CD14-positive monocyte (primary cell): ENCODE results near the gene KCNJ16. TPM values are rescaled to one million over a fixed set of nuclear protein-coding genes. Genes with fewer than 3 reads are reported as not detected.

Source experiments
- DNase-seq, 3 donors: peaks; one replicate each; pipeline ENCODE4 v3.0.0-alpha.2; 2011 to 2022
- H2AFZ ChIP-seq: 2 replicates; pipeline ENCODE4 v1.6.0; 2012; ENCODE audit warnings: mild to moderate bottlenecking, low read depth, low read length, inconsistent platforms; ENCODE audit not compliant: insufficient read depth, poor library complexity, severe bottlenecking
- H3K27ac ChIP-seq, 2 donors: 1 replicate in 1 of 2; 2 replicates in 1 of 2; pipeline ENCODE4 v1.5.1; 2012 to 2013; ENCODE audit warnings: low read length in 2 of 2, control low read depth in 1 of 2, inconsistent platforms in 1 of 2, low read depth in 1 of 2, mild to moderate bottlenecking in 1 of 2
- H3K27me3 ChIP-seq, 2 donors: one replicate each; pipeline versions ENCODE4 v1.6.0 to v1.6.1; 2011 to 2013; ENCODE audit warnings: low read length in 2 of 2; ENCODE audit not compliant: control insufficient read depth in 2 of 2, insufficient read depth in 2 of 2
- H3K36me3 ChIP-seq, 2 donors: replicated peaks in 1 of 2; 1 replicate in 1 of 2; 2 replicates in 1 of 2; pipeline versions ENCODE4 v1.5.1 to v1.6.1; 2012 to 2013; ENCODE audit warnings: low read length in 2 of 2, control low read depth in 1 of 2, inconsistent platforms in 1 of 2, mild to moderate bottlenecking in 1 of 2; ENCODE audit not compliant: insufficient read depth in 2 of 2, control insufficient read depth in 1 of 2
- H3K4me1 ChIP-seq, 2 donors: 1 replicate in 1 of 2; 2 replicates in 1 of 2; pipeline versions ENCODE4 v1.5.1 to v1.6.1; 2012 to 2013; ENCODE audit warnings: low read length in 2 of 2, control low read depth in 1 of 2, inconsistent platforms in 1 of 2, mild to moderate bottlenecking in 1 of 2, moderate library complexity in 1 of 2; ENCODE audit not compliant: insufficient read depth in 2 of 2, control insufficient read depth in 1 of 2
- H3K4me2 ChIP-seq: replicated peaks from 2 replicates; pipeline ENCODE3; 2012; ENCODE audit warnings: low read length, moderate library complexity, mild to moderate bottlenecking; ENCODE audit not compliant: poor library complexity, severe bottlenecking; ENCODE audit errors: extremely low read depth
- H3K4me3 ChIP-seq, 3 experiments: fragments of 200-600 bp in 1 of 3; sonication (generic) in 1 of 3; replicated peaks in 1 of 3; 1 replicate in 2 of 3; 2 replicates in 1 of 3; pipeline ENCODE4 v1.5.1; 2011 to 2013; ENCODE audit warnings: low read length in 3 of 3, mild to moderate bottlenecking in 3 of 3, control low read depth in 2 of 3, low read depth in 2 of 3, inconsistent platforms in 1 of 3, moderate library complexity in 1 of 3
- H3K79me2 ChIP-seq: 2 replicates; pipeline ENCODE4 v1.6.0; 2012; ENCODE audit warnings: mild to moderate bottlenecking, control low read depth, inconsistent platforms, low read length, moderate library complexity; ENCODE audit not compliant: insufficient read depth
- H3K9ac ChIP-seq: 2 replicates; pipeline ENCODE4 v1.6.0; 2017; ENCODE audit warnings: low read length, mild to moderate bottlenecking; ENCODE audit not compliant: insufficient read depth, poor library complexity, severe bottlenecking
- H3K9me3 ChIP-seq, 2 donors: replicated peaks in 1 of 2; 1 replicate in 1 of 2; 2 replicates in 1 of 2; pipeline versions ENCODE4 v1.5.1 to v1.6.1; 2012 to 2013; ENCODE audit warnings: low read length in 2 of 2, control low read depth in 1 of 2; ENCODE audit not compliant: control insufficient read depth in 1 of 2, insufficient read depth in 1 of 2
- H4K20me1 ChIP-seq: 2 replicates; pipeline ENCODE4 v1.6.0; 2012; ENCODE audit warnings: mild to moderate bottlenecking, low read length, control low read depth, moderate library complexity; ENCODE audit not compliant: insufficient read depth
- H3K27ac Mint-ChIP-seq, 7 donors: one replicate each; pipeline ENCODE4 v1.8.0; 2020; ENCODE audit warnings: mild to moderate bottlenecking in 7 of 7, mixed read lengths in 7 of 7, moderate library complexity in 6 of 7, inconsistent platforms in 2 of 7
- H3K27me3 Mint-ChIP-seq, 3 donors: one replicate each; pipeline ENCODE4 v1.8.0; 2021 to 2022; ENCODE audit warnings: low read depth in 3 of 3, mild to moderate bottlenecking in 3 of 3, mixed read lengths in 3 of 3, moderate library complexity in 3 of 3, inconsistent platforms in 1 of 3
- H3K36me3 Mint-ChIP-seq, 2 donors: one replicate each; pipeline ENCODE4 v1.8.0; 2020; ENCODE audit warnings: mixed read lengths in 2 of 2, inconsistent platforms in 1 of 2, mild to moderate bottlenecking in 1 of 2
- H3K4me1 Mint-ChIP-seq: one replicate; pipeline ENCODE4 v1.8.0; 2020; ENCODE audit warnings: mild to moderate bottlenecking, mixed read lengths
- H3K4me3 Mint-ChIP-seq, 2 donors: one replicate each; pipeline ENCODE4 v1.8.0; 2020; ENCODE audit warnings: mild to moderate bottlenecking in 2 of 2, mixed read lengths in 2 of 2, moderate library complexity in 1 of 2
- H3K9me3 Mint-ChIP-seq, 7 donors: one replicate each; pipeline ENCODE4 v1.8.0; 2020 to 2022; ENCODE audit warnings: mixed read lengths in 7 of 7, mild to moderate bottlenecking in 6 of 7, moderate library complexity in 6 of 7, inconsistent platforms in 2 of 7
- WGBS: methylation state at CpG from one replicate; pipeline ENCODE4 v1.1.5; 2013; ENCODE audit warnings: missing lambda C conversion rate; ENCODE audit not compliant: insufficient coverage; 5-methylcytosine and 5-hydroxymethylcytosine counted together
- intact Hi-C, 2 donors: fragments of 100-400 bp; cut with micrococcal nuclease; formaldehyde crosslinking; loops; one replicate each; pipeline versions ENCODE4 v1.15.0 to v1.15.1; 2023
- polyA plus RNA-seq, 3 donors: library from polyadenylated mRNA; depleted of rRNA in 1 of 3; unstranded in 2 of 3; stranded (reverse) in 1 of 3; fragments of 300-500 nt in 2 of 3; fragments of >200 nt in 1 of 3; fragmentation: Illumina TruSeq in 2 of 3; gene quantifications; 1 replicate in 2 of 3; 2 replicates in 1 of 3; pipeline ENCODE4 v1.2.3, GENCODE V29; 2012 to 2021
- TF ChIP-seq, protein P1 (sequence below): fragments of 200-600 bp; IDR thresholded peaks from one replicate; pipeline ENCODE4 v1.8.0; 2022; ENCODE audit warnings: antibody characterized with exemption, mild to moderate bottlenecking

Gene KCNJ16
- polyA plus RNA-seq, 3 donors: not detected

DNA sequence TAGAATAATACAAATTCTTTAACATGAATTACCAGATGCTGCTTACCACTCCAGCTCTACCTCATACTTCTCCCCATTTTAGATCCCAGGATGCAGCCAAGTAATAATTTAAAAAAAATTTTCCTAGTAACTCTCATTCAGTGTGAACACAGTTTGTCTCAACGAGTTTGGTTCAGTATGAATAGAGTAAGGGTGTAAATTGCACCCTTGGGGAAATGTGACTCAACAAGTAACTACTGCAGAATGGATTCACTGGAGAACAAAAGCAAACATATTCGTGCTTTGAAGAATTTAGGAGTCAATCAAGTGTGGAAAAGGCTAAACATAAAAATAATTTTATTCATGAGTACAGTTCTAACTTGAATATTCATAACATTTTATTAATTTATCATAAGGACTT is 23.0 kb downstream of the KCNJ16 start:
- H2AFZ ChIP-seq: no peak overlapping the region
- intact Hi-C loops: no loop called here
- H3K36me3 Mint-ChIP-seq: no peaks in the 10 kb centered on the region
- H3K9me3 Mint-ChIP-seq: peaks cover 0 to 5% (median 2%) of the 10 kb centered on the region in 7 donors
- H3K27me3 Mint-ChIP-seq: peaks cover 0 to 2% (median 0%) of the 10 kb centered on the region in 3 donors
- no peak overlapping the region for H3K4me3 ChIP-seq
- TF ChIP-seq, protein P1, sequence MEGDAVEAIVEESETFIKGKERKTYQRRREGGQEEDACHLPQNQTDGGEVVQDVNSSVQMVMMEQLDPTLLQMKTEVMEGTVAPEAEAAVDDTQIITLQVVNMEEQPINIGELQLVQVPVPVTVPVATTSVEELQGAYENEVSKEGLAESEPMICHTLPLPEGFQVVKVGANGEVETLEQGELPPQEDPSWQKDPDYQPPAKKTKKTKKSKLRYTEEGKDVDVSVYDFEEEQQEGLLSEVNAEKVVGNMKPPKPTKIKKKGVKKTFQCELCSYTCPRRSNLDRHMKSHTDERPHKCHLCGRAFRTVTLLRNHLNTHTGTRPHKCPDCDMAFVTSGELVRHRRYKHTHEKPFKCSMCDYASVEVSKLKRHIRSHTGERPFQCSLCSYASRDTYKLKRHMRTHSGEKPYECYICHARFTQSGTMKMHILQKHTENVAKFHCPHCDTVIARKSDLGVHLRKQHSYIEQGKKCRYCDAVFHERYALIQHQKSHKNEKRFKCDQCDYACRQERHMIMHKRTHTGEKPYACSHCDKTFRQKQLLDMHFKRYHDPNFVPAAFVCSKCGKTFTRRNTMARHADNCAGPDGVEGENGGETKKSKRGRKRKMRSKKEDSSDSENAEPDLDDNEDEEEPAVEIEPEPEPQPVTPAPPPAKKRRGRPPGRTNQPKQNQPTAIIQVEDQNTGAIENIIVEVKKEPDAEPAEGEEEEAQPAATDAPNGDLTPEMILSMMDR: no peak
- H3K79me2 ChIP-seq: no peaks in the 10 kb centered on the region
- peaks cover 29% of the 10 kb centered on the region for H3K4me1 Mint-ChIP-seq
- no peaks in the 10 kb centered on the region for H3K27me3 ChIP-seq
- H3K36me3 ChIP-seq: no peaks in the 10 kb centered on the region
- no peak overlapping the region for H3K9ac ChIP-seq
- no peak overlapping the region for H3K27ac ChIP-seq
- H3K4me1 ChIP-seq: peaks cover 24 to 30% of the 10 kb centered on the region in 2 donors
- no peak overlapping the region for H3K27ac Mint-ChIP-seq
- no peak overlapping the region for H3K4me3 Mint-ChIP-seq
- no peaks in the 10 kb centered on the region for H3K9me3 ChIP-seq
- H3K4me2 ChIP-seq: no peak overlapping the region
- WGBS: 80% methylated on average over 1 of the region's 2 CpGs
- H4K20me1 ChIP-seq: no peaks in the 10 kb centered on the region
- no peak for DNase-seq

DNA sequence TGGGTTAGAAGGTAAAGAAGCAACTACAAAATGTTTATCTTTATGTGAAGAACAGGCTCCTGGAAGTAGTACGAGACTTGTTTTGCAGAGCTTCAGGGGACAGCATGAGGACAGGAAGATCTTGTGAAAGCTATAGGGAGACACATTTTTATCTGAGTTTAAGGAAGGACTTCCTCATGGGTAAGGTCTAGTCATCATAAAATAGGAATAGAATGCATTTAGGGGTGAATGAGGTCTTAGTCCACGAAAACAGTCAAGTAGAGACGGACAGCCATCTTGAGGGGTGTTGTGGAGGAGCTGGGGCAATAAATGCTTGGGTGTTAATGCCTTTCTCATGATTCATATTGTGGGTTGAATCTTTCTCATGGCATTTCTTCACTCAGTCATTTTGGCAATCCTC is 24.3 kb downstream of the KCNJ16 start:
- peaks cover 0 to 2% (median 0%) of the 10 kb centered on the region in 3 donors for H3K27me3 Mint-ChIP-seq
- peaks cover 24 to 30% of the 10 kb centered on the region in 2 donors for H3K4me1 ChIP-seq
- TF ChIP-seq, protein P1: no peak
- H3K9ac ChIP-seq: peak overlapping the region; percentile 16
- no peaks in the 10 kb centered on the region for H3K27me3 ChIP-seq
- intact Hi-C loops: no loop called here
- H3K9me3 ChIP-seq: no peaks in the 10 kb centered on the region
- H3K27ac Mint-ChIP-seq: peak overlapping the region; percentile 85 to 94 (median 92)
- peak overlapping the region; percentile 60 to 86 for H3K4me3 Mint-ChIP-seq
- H3K27ac ChIP-seq: peak overlapping the region; percentile 43 to 87
- H2AFZ ChIP-seq: peak overlapping the region; percentile 48
- H3K9me3 Mint-ChIP-seq: peaks cover 0 to 3% (median 2%) of the 10 kb centered on the region in 7 donors
- H4K20me1 ChIP-seq: no peaks in the 10 kb centered on the region
- DNase-seq: peak; percentile 63 to 83 (median 65)
- no peaks in the 10 kb centered on the region for H3K36me3 ChIP-seq
- peaks cover 29% of the 10 kb centered on the region for H3K4me1 Mint-ChIP-seq
- no peaks in the 10 kb centered on the region for H3K36me3 Mint-ChIP-seq
- peak overlapping the region; percentile 54 for H3K4me2 ChIP-seq
- WGBS: 0% methylated on average over 3 of the region's 3 CpGs
- no peaks in the 10 kb centered on the region for H3K79me2 ChIP-seq
- H3K4me3 ChIP-seq: peak overlapping the region; percentile 16 to 61 (median 40)
